Measurements from ENCODE around the gene EPX. TPM values are rescaled to one million over a fixed set of nuclear protein-coding genes. Genes with fewer than 3 reads are reported as not detected.

EPX gene
- total RNA-seq, 4 donors from 2014 or later = not detected

DNA sequence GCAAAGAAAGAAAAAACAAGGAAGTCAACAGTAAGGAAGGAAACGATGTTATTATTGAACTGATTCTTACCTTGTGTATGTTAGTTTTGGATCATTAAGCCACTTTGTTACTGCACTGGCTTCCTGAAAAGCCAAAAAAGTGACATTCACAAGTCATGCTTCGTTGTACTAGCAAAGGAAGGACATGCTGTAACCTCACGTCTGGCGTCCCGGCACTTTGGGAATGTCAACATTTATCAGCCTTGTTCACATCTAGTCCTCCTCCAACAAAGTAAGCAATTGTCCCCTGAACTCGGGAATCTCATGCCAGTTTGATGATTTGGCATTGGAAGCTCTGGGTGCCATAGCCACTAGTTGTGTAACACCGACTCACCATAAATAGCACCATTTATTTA, 27.3 kb downstream of the EPX start:
- WGBS, 2 donors = 59 to 65% methylated on average over 7 of the region's 7 CpGs
- TF ChIP-seq CTCF (IDR thresholded peaks at IDR 0.05) (no peak), POLR2A (IDR thresholded peaks at IDR 0.05) (no peak)
- H3K4me3 ChIP-seq (ENCODE audit: low read depth, poor library complexity, severe bottlenecking) = no peak overlapping the region
- DNase-seq (ENCODE audit: low spot score in 2 of 2) = no peak
- intact Hi-C loops (cut with DNase I; ENCODE audit: low total_unique reads) = no loop called here

DNA sequence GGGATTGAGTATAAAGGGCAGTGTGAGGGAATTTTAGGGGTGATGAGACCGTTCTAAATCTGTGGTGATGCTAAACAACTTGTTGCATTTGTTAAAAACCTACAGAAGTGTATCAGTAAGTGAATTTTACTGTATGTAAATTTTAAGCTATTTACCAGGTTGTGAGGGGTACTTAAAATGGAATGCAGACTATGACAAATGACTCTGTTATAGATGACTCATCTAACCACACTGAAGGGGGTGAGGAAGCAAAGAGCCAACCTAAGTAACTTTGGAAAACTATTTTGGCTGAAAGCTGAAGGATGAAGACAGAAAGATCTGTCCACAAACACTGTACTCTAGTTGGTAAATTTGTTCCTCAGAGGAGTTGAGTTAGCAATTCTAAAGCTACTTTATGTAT, 31.8 kb downstream of the EPX start:
- 40 to 50% methylated on average over 1 of the region's 1 CpG for WGBS, 2 donors
- no peak overlapping the region for H3K4me3 ChIP-seq (ENCODE audit: low read depth, poor library complexity, severe bottlenecking)
- TF ChIP-seq CTCF (IDR thresholded peaks at IDR 0.05) (no peak), POLR2A (IDR thresholded peaks at IDR 0.05) (no peak)
- intact Hi-C loops (cut with DNase I; ENCODE audit: low total_unique reads) = no loop called here
- no peak for DNase-seq (ENCODE audit: low spot score in 2 of 2)

GRCh38 chr17:58227733-58228132, 35.2 kb downstream of the EPX start:
- no peak for TF ChIP-seq POLR2A (IDR thresholded peaks at IDR 0.05)
- no peak for TF ChIP-seq CTCF (IDR thresholded peaks at IDR 0.05)
- 87 to 100% methylated on average over 3 of the region's 3 CpGs for WGBS, 2 donors
- H3K4me3 ChIP-seq (ENCODE audit: low read depth, poor library complexity, severe bottlenecking) = no peak overlapping the region
- intact Hi-C loops (cut with DNase I; ENCODE audit: low total_unique reads) = no loop called here
- peak in 1 of 2 donors; percentile 39 for DNase-seq (ENCODE audit: low spot score in 2 of 2)

DNA sequence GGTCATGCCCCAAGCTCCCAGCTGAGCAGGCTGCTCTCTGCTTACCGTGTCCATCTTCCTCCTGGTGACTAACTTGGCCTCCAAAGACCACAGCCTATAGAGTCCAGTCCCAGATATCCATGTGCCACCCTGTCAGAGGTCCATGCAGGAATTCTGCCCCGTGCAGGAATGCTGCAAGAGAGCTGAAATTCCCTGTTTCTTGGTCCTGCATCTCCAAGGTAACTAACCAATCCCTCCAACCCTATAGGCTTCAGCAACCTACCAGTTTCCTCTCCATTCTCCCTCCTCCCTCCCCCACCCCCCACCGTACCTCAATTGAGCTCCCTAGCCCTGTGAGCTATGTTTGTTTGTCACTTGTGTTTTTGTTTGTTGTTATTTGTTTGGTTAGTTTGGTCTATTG, 36.2 kb downstream of the EPX start:
- WGBS, 2 donors = 58 to 64% methylated on average over 3 of the region's 3 CpGs
- DNase-seq (ENCODE audit: low spot score in 2 of 2) = peak in 1 of 2 donors; percentile 9
- no peak overlapping the region for H3K4me3 ChIP-seq (ENCODE audit: low read depth, poor library complexity, severe bottlenecking)
- TF ChIP-seq CTCF (IDR thresholded peaks at IDR 0.05) (no peak), POLR2A (IDR thresholded peaks at IDR 0.05) (no peak)
- intact Hi-C loops (cut with DNase I; ENCODE audit: low total_unique reads) = no loop called here

DNA sequence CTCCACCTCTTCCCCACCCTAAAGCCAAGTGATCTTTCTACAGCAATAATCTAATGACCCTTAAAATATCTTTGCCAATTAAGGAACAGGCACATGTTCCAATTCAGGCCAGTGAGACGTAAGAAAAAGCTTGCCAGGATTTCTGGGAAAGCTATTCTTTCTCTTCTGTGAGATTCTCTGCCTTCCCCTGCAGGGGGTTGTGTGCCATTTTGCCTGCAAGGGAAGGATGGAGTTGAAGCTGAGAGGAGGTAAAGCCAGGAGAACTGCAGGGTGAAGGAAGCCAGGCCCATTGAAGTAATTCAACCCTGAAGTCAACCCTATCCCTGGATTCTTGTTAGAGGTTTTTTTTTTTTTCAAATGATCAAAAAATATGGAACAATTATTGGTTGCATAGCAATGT, 36.9 kb downstream of the EPX start:
- no peak overlapping the region for H3K4me3 ChIP-seq (ENCODE audit: low read depth, poor library complexity, severe bottlenecking)
- no peak for TF ChIP-seq CTCF (IDR thresholded peaks at IDR 0.05)
- TF ChIP-seq POLR2A (IDR thresholded peaks at IDR 0.05) = no peak
- intact Hi-C loops (cut with DNase I; ENCODE audit: low total_unique reads) = no loop called here
- DNase-seq (ENCODE audit: low spot score in 2 of 2) = no peak
- WGBS, 2 donors = 50 to 60% methylated on average over 1 of the region's 1 CpG

GRCh38 chr17:58229881-58230280, 37.4 kb downstream of the EPX start:
- intact Hi-C loops (cut with DNase I; ENCODE audit: low total_unique reads) = no loop called here
- H3K4me3 ChIP-seq (ENCODE audit: low read depth, poor library complexity, severe bottlenecking) = no peak overlapping the region
- TF ChIP-seq CTCF (IDR thresholded peaks at IDR 0.05) = no peak
- no peak for TF ChIP-seq POLR2A (IDR thresholded peaks at IDR 0.05)
- DNase-seq (ENCODE audit: low spot score in 2 of 2) = no peak
- 42 to 58% methylated on average over 4 of the region's 4 CpGs for WGBS, 2 donors
